GM19043 (cell line): ENCODE data around the gene FAAP24.
"Not testable (repeated sequence)": the region's sequence is repeated elsewhere in the genome, so short reads cannot be mapped to it uniquely, and the experiment has no call there.

ENCODE experiments used
- ATAC-seq: cut with Tn5 transposase; IDR thresholded peaks from one replicate; pipeline ENCODE4 v1.9.1; 2021; ENCODE audit warnings: low read depth; ENCODE audit not compliant: unreplicated experiment

FAAP24 gene

DNA sequence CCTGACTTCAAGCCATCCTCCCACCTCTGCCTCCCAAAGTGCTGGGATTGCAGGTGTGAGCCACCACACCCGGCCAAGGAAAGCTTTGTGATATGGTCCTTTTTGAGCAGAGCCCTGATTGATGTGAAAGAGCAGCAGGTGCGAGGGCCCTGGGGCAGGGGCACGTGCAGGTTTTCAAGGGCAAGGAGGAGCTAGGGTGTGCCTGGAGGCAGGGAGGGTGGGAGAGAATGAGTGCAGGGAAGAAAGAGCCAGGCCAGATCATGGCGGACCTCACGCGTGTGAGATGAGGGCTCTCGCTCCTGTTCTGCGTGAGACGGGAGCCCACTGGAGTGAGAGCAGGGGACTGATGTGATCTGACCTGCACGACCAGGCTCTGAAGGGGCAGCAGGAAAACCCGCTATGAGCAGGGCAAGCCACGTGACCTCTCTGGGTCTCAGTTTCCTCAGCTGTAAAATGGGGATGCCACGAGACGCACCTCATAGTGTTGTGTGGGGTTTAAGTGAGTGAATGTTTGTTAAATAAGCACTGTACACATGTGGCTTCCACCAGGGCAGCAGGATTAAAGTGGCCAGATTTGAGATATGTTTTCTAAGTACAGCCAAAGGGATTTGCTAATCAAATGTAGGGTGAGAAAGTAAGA is 25.8 kb downstream of the FAAP24 start:
- no peak for ATAC-seq

DNA sequence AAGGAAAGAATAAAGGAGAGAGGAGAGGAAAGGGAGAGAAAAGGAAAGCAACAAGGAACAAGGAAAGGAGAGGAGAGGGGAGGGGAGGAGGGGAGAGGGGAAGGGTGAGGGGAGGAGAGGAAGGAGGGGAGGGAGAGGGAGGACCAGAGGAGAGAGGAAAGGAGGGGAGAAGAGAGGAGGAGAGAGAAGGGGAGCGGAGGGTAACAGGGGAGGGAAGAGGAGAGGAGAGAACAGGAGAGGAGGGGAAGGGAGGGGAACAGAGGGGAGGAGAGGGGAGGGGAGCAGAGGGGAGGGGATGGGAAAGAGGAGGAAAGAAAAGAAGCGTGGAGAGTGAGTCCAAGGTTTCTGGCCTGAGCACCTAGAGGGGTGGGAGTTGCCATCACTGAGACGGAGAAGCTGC is 26.7 kb downstream of the FAAP24 start:
- no peak for ATAC-seq

DNA sequence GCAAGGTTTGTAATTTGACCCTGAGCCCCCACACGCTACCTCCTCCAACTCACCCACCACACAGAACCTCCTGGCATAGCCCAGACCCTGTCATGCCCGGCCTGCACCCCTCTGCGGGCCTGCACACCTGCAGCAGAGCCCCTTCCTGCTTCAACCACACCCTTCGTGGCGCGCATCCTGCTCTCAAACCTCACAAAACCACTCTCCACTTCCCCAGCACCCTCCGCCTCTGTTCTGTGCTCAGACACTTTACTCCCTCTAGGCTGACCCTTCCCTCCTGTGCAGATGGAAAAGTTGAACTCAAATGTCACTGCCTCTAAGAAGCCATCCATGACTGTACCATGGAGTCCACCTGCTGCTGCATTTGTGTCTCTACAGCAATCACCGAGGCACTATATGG is 28.5 kb downstream of the FAAP24 start:
- ATAC-seq = no peak

DNA sequence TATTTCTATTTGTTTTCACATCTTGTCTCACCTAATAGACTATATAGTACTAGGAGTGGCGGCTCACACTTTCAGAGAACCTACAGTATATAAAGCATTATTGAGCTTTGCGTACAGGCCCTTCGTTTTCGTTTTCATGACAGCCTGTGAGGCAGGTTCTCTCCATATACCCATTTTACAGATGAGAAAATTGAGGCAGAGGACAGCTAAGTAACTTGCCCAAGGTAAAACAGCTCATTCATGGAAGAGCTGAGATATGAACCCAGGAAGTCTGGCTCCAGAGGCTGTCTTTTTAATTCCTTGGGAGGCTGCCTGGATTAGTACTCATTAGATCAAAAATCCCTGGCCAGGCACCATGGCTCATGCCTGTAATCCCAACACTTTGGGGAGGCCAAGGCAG is 28.9 kb downstream of the FAAP24 start:
- no peak for ATAC-seq

DNA sequence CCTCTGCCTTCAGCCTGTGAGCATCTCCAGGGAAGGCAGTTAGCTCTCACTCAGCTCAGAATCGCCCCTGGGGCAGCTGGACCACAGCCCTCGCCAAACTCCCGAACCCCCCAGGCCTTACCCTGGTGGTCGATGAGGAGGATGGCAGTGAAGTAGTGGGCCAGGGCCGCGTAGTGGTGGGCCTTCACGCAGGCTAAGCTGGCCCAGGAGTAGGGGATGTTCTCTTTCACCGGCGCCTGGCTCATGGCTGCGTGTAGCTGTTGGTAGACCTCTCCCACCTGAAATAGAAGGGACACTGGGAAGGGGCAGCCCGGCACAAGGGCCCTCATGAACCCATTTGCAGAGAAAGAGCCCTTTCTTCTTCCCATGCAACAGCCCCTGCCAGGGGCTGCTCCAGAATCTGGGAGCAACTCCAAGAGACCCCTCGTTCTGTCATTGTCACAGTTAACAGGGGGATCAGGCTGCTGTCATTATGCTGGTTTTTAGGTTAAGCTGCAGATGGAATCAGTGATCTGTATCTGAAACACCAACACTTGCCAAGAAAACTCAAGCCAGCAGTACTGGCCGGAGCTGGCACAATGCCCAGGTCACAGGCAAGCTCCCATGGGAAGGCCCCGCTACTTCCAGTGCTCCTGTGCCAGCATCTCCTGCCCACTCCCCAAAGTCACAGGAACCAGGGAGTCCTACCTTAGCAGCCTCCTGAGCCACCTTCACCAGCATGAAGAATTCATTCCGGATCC is 30.3 kb downstream of the FAAP24 start:
- not testable (repeated sequence) for ATAC-seq

DNA sequence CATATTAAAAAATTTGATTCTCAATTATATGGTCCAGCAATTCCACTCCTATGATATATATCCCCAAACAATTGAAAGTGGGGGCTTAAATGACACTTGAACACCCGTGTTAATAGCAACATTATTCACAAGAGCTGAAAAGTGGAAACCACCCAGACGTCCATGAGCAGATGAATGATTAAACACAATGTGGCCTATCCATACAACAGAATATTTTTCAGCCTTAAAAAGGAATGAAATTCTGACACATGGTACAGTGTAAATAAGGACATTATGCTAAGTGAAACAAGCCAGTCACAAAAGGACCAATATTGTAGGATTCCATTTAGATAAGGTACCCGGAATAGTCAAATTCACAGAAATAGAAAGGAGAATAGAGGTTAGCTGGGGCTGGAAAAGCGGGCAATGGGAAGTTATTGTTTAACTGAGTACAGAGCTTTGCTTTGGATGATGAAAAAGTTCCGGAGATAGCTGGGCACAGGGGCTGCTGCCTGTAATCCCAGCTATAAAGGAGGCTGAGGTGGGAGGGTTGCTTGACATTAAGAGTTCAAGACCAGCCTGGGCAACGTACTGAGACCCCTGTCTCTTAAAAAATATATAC is 31.5 kb downstream of the FAAP24 start:
- not testable (repeated sequence) for ATAC-seq

DNA sequence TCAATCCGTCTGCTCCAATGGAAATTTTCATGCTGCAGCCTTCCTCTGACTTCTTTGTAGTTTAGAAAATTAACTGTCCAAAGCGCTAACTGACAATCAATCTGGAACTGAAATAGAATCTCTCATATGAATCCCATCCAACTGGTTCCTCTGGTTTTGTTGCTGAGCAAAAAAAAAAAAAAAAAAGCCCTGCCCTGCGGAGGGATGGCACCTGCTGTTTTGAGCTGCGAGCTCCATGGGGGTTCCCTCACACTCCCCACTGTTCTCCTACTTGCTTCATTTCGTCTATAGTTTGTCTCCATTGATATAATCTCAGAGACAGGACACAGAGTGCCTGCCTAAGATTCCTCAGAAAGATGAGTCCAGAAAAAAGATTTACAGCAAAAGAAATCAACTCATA is 33.4 kb downstream of the FAAP24 start:
- no peak for ATAC-seq

DNA sequence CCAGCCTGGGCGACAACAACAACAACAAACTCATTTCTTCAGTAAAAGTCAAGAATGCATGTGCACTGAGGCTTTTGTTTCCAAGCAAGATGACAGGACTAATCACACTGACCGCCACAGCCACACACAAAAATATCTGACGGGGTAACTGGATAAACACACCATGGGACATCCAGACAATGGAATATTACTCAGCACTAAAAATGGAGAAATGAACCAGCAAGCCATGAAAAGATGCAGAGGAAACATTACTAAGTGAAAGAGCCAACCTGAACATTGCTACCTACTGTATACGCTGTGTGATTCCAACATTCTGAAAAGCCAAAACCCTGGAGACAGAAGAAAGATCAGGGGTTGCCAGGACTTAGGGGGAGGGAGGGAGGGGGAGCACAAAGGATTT is 36.7 kb downstream of the FAAP24 start:
- no peak for ATAC-seq

DNA sequence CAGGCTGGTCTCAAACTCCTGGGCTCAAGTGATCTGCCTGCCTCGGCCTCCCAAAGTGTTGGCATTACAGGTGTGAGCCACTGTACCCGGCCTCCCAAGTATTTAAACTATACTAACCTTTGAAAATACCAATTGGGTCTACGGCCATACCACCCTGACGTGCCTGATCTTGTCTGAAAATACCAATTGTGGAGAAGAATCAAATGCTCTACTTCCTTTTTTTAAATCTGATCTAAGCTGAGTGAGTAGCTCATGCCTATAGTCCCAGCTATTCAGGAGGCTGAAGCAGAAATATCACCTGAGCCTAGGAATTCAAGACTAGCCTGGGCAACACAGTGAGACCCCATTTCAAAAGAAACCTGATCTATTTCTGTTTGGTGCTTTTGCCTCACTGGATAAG is 38.8 kb downstream of the FAAP24 start:
- ATAC-seq = not testable (repeated sequence)

DNA sequence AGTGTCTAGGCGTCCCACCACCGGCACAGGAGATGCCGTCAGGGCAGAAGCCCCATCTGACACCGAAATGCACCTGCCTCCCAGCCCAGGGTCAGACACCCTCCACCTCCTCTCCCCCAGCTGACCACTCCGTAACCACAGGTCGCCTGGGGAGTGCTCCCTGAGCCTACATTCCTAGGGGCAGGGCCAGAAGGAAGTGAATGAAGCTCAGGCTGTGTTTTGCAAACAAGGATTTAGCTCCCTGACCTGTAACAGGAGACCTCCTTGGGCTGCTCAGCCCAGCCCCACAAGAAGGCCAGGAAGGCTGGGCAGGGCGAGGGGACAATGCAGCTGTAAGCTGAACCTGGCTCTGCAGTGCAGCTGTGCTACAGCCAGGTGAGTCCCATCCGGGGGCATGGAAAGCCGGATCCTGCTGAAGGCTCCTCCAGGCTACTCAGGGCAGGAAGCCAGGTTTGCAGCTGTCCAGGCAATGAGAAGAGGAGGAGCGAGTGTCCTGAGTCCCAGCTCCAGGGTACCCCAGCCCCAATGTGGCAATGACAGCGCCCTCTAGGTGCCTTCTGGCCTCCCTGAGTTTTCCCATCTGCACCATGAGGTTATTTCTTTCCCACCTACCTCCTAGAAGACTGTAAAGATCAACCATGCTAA is 50.6 kb downstream of the FAAP24 start:
- ATAC-seq = no peak

DNA sequence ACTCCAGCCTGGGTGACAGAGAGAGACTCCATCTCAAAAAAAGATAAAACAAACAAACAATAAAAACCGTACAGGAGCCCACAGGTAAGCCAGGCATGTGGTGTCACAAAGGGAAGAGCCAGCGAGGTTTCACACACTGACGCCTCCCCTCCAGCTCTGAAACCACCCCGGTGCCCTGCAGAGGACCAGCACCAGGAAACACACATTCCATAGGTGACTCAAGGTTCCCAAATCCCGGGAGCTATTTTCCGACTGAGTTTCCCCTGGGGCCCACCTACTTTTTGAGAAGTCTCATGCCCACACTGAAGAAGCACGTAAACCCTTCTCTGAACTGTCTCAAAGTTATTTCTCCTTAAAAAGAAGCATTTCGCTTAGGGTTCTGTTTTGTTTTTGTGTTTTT is 52.4 kb downstream of the FAAP24 start:
- no peak for ATAC-seq

DNA sequence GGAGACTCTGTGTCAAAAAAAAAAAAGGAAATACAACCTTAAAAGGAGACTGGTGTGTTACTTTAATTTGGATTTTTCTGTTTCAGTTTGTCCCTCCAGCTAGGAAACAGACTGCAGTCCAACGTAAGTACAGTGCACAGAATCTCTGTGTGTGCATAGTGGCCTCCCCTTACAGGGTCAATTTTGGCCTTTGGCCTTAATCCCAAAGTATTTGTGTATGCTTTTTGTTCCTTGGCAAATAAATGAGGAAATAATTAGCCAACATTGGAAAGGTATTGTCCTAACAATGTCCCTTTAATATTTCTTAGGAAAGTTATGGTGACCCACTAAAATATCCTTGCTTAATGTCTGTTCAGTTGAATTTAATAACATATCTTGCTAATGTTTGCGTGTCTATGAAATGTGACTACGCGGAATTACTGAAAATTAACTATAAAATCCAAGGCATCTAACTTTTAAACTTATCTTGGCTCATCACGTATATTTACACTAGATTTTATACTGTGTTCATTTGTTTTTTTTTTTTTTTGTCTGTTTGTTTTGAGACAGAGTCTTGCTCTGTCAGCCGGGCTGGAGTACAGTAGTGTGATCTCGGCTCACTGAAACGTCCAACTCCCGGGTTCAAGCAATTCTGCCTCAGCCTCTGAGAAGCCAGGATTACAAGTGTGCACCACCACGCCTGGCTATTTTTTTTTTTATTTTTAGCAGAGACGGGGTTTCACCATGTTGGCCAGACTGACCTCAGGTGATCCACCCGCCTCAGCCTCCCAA is 53.6 kb downstream of the FAAP24 start:
- ATAC-seq = not testable (repeated sequence)

DNA sequence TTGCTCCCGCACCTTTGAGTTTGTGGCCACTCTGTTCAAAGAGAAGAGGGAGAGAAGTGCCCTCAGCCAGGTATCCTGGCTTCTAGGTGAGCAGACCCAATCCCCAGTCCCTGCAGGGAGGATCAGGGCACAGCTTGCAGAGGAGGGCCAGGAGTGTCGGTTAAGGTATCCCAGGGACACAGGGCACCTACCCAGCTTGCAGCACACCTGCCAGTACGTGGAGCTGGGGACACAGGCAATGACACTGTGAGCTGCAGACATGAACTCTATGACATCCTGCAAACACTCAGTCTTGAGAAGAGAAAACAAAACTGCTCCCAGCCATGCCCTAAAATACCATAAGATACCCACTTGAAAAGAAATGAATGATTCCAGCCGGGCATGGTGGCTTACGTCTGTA is 54.6 kb downstream of the FAAP24 start:
- ATAC-seq = not testable (repeated sequence)
